ENCODE data around the gene PTPRG. TPM values are rescaled to one million over a fixed set of nuclear protein-coding genes. Genes with fewer than 3 reads are reported as not detected.

PTPRG gene
- total RNA-seq, 1 experiment from 2014 or later: 11.7 TPM

DNA sequence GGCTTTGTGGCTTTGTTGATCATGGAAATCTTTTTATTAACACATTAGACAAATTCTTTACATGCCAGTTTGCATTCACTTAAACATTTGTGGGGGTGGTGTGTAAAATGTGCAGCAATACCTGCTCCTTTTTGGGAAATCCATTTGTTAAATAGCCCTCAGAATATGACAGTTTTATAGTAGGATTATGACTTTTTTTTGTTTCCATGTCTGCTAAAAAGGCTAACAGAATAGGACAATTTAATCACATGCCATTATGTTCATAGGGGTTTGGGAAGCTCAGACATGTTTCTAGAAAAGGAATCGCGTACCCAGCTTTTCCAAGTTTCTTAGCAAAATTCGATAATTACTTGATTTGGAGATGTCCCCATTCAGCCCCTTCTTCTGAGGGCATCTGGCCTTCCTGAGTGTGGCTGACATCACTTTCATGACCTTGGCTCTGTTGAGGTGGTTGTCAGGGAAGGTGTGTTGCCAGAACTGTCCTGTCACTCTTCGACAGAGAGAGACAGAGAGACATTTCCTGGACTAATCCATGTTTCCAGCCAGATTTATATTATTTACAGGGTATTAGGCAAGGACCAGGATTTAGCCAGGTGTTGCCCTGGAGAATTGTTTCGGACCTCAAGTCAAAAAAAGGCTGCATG is 126.4 kb downstream of the PTPRG start:
- H3K9me3 ChIP-seq (ENCODE audit: low read depth, low read length, poor library complexity, severe bottlenecking): no peaks in the 10 kb centered on the region
- peaks cover 49% of the 10 kb centered on the region for H3K4me1 ChIP-seq (ENCODE audit: insufficient read depth, low read length, poor library complexity, severe bottlenecking)
- no peak overlapping the region for H3K27ac ChIP-seq (ENCODE audit: low read depth, low read length, poor library complexity, severe bottlenecking)
- TF ChIP-seq, protein P1, sequence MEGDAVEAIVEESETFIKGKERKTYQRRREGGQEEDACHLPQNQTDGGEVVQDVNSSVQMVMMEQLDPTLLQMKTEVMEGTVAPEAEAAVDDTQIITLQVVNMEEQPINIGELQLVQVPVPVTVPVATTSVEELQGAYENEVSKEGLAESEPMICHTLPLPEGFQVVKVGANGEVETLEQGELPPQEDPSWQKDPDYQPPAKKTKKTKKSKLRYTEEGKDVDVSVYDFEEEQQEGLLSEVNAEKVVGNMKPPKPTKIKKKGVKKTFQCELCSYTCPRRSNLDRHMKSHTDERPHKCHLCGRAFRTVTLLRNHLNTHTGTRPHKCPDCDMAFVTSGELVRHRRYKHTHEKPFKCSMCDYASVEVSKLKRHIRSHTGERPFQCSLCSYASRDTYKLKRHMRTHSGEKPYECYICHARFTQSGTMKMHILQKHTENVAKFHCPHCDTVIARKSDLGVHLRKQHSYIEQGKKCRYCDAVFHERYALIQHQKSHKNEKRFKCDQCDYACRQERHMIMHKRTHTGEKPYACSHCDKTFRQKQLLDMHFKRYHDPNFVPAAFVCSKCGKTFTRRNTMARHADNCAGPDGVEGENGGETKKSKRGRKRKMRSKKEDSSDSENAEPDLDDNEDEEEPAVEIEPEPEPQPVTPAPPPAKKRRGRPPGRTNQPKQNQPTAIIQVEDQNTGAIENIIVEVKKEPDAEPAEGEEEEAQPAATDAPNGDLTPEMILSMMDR (conservative IDR thresholded peaks at IDR 0.05; ENCODE audit: low read depth, low read length): no peak
- no peak for TF ChIP-seq EZH2 (IDR thresholded peaks at IDR 0.05; ENCODE audit: borderline replicate concordance, low read depth, low read length, poor library complexity, severe bottlenecking)
- ChIA-PET CTCF (no interaction called here), POLR2A (ENCODE audit: low non-redundant PET) (no interaction called here)
- peaks cover 3% of the 10 kb centered on the region for H3K27me3 ChIP-seq (replicated peaks; ENCODE audit: insufficient read depth, low read depth, low read length, poor library complexity)
- H3K36me3 ChIP-seq (ENCODE audit: insufficient read depth, low read length, poor library complexity, severe bottlenecking): no peaks in the 10 kb centered on the region
- no peak overlapping the region for H3K4me3 ChIP-seq (ENCODE audit: low read depth, low read length, poor library complexity, severe bottlenecking)
- intact Hi-C loops (cut with micrococcal nuclease; ENCODE audit: unreplicated experiment): loop anchor here (5.0 kb wide), 1 partner anchor 125 kb away; the partner anchor contains the start of gene PTPRG
- no TSS peak for BruUV-seq (replicated peaks)
- DNase-seq (ENCODE audit: low spot score): no peak

DNA sequence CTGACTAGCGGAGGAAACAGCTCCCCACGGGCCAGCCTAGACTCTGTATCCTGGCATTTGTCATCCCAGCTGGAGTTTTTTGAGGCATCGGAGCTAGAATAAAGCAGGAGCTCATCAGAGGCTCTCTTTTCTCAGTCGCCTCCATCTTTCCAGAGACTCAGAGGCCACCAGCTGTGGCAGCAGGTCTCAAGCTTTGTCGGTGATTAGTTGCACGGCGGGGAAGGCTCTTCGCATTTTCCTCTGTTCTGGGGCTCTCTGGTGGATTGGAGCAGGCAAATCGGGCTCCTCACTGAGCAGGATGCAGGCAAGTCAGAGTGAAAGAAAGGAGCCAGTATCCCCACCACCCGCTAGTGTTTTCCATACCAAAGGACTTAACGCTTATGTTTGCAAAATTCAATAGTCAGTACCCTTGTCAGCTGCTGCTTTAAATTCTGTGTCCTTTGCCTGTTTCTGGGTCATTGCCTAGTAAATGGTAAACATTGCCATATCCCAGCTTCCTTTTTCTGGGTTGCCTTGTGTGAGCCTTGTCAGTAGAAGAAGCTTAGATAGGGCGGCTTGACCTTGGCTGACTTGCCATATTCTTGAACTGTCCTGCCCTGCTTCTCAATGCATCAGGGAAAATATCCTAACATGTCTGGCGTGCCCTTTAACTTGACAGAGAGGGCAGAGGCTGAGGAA is 127.1 kb downstream of the PTPRG start:
- ChIA-PET CTCF (no interaction called here), POLR2A (ENCODE audit: low non-redundant PET) (no interaction called here)
- Histone ChIP-seq H3K36me3 (ENCODE audit: insufficient read depth, low read length, poor library complexity, severe bottlenecking) (no peaks in the 10 kb centered on the region), H3K4me3 (ENCODE audit: low read depth, low read length, poor library complexity, severe bottlenecking) (no peak overlapping the region), H3K27me3 (replicated peaks; ENCODE audit: insufficient read depth, low read depth, low read length, poor library complexity) (peaks cover 3% of the 10 kb centered on the region), H3K4me1 (ENCODE audit: insufficient read depth, low read length, poor library complexity, severe bottlenecking) (peaks cover 43% of the 10 kb centered on the region), H3K27ac (ENCODE audit: low read depth, low read length, poor library complexity, severe bottlenecking) (no peak overlapping the region), H3K9me3 (ENCODE audit: low read depth, low read length, poor library complexity, severe bottlenecking) (no peaks in the 10 kb centered on the region)
- TF ChIP-seq, protein P1 (conservative IDR thresholded peaks at IDR 0.05; ENCODE audit: low read depth, low read length): no peak; the same call in 1 of the 2 replicates
- no peak for TF ChIP-seq EZH2 (IDR thresholded peaks at IDR 0.05; ENCODE audit: borderline replicate concordance, low read depth, low read length, poor library complexity, severe bottlenecking)
- DNase-seq (ENCODE audit: low spot score): peak; percentile 87
- no TSS peak for BruUV-seq (replicated peaks)
- intact Hi-C loops (cut with micrococcal nuclease; ENCODE audit: unreplicated experiment): loop anchor here (5.0 kb wide), 1 partner anchor 126 kb away; the partner anchor contains the start of gene PTPRG

GRCh38 chr3:61690016-61690415 is 128.6 kb downstream of the PTPRG start:
- Histone ChIP-seq H3K9me3 (ENCODE audit: low read depth, low read length, poor library complexity, severe bottlenecking) (no peaks in the 10 kb centered on the region), H3K4me3 (ENCODE audit: low read depth, low read length, poor library complexity, severe bottlenecking) (no peak overlapping the region), H3K27ac (ENCODE audit: low read depth, low read length, poor library complexity, severe bottlenecking) (no peak overlapping the region), H3K4me1 (ENCODE audit: insufficient read depth, low read length, poor library complexity, severe bottlenecking) (peaks cover 35% of the 10 kb centered on the region), H3K36me3 (ENCODE audit: insufficient read depth, low read length, poor library complexity, severe bottlenecking) (no peaks in the 10 kb centered on the region), H3K27me3 (replicated peaks; ENCODE audit: insufficient read depth, low read depth, low read length, poor library complexity) (peaks cover under 1% of the 10 kb centered on the region)
- ChIA-PET POLR2A (ENCODE audit: low non-redundant PET) (no interaction called here), CTCF (no interaction called here)
- no TSS peak for BruUV-seq (replicated peaks)
- TF ChIP-seq, protein P1 (conservative IDR thresholded peaks at IDR 0.05; ENCODE audit: low read depth, low read length): no peak
- TF ChIP-seq EZH2 (IDR thresholded peaks at IDR 0.05; ENCODE audit: borderline replicate concordance, low read depth, low read length, poor library complexity, severe bottlenecking): no peak
- DNase-seq (ENCODE audit: low spot score): no peak
- intact Hi-C loops (cut with micrococcal nuclease; ENCODE audit: unreplicated experiment): no loop called here
